ENCODE data around the gene MPV17.

- no peak for TF ChIP-seq TEAD4 (CRISPR knock-in tag; IDR thresholded peaks at IDR 0.05)
- no peak for TF ChIP-seq ATF2 (CRISPR knock-in tag; IDR thresholded peaks at IDR 0.05; ENCODE audit: borderline replicate concordance, low read depth)
- TF ChIP-seq, protein P1, sequence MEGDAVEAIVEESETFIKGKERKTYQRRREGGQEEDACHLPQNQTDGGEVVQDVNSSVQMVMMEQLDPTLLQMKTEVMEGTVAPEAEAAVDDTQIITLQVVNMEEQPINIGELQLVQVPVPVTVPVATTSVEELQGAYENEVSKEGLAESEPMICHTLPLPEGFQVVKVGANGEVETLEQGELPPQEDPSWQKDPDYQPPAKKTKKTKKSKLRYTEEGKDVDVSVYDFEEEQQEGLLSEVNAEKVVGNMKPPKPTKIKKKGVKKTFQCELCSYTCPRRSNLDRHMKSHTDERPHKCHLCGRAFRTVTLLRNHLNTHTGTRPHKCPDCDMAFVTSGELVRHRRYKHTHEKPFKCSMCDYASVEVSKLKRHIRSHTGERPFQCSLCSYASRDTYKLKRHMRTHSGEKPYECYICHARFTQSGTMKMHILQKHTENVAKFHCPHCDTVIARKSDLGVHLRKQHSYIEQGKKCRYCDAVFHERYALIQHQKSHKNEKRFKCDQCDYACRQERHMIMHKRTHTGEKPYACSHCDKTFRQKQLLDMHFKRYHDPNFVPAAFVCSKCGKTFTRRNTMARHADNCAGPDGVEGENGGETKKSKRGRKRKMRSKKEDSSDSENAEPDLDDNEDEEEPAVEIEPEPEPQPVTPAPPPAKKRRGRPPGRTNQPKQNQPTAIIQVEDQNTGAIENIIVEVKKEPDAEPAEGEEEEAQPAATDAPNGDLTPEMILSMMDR (IDR thresholded peaks at IDR 0.05): no peak
- TF ChIP-seq, protein P2, sequence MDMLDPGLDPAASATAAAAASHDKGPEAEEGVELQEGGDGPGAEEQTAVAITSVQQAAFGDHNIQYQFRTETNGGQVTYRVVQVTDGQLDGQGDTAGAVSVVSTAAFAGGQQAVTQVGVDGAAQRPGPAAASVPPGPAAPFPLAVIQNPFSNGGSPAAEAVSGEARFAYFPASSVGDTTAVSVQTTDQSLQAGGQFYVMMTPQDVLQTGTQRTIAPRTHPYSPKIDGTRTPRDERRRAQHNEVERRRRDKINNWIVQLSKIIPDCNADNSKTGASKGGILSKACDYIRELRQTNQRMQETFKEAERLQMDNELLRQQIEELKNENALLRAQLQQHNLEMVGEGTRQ (CRISPR knock-in tag; IDR thresholded peaks at IDR 0.05): no peak
- TF ChIP-seq, protein P3, sequence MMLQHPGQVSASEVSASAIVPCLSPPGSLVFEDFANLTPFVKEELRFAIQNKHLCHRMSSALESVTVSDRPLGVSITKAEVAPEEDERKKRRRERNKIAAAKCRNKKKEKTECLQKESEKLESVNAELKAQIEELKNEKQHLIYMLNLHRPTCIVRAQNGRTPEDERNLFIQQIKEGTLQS (CRISPR knock-in tag; conservative IDR thresholded peaks at IDR 0.05): no peak
- no peak for TF ChIP-seq SMAD3 (CRISPR knock-in tag; IDR thresholded peaks at IDR 0.05; ENCODE audit: borderline replicate concordance)
- TF ChIP-seq RELA (CRISPR knock-in tag; IDR thresholded peaks at IDR 0.05; ENCODE audit: borderline replicate concordance): no peak
- TF ChIP-seq NFATC4 (CRISPR knock-in tag; IDR thresholded peaks at IDR 0.05): no peak
- no peak for TF ChIP-seq MAX (CRISPR knock-in tag; IDR thresholded peaks at IDR 0.05)
These were observed 41.0 kb upstream of the MPV17 start for GRCh38 chr2:27363933-27364332.
